GM23338 (cell line): ENCODE data around the gene NFATC3.

ENCODE experiments used
- CREB1 ChIP-seq: fragments of 250-450 bp; sonication (Bioruptor Pico); IDR thresholded peaks from 2 replicates; pipeline ENCODE4 v1.5.0; 2020; ENCODE audit warnings: low read depth, mild to moderate bottlenecking, moderate library complexity
- EZH2 ChIP-seq: fragments of 200-600 bp; sonication (generic); IDR thresholded peaks from one replicate; pipeline ENCODE4 v1.8.0; 2017; ENCODE audit warnings: antibody characterized with exemption, mild to moderate bottlenecking, low read depth; ENCODE audit not compliant: unreplicated experiment
- EZH2phosphoT487 ChIP-seq: fragments of 200-600 bp; sonication (generic); IDR thresholded peaks from one replicate; pipeline ENCODE4 v1.8.1; 2018; ENCODE audit warnings: antibody characterized with exemption; ENCODE audit not compliant: unreplicated experiment
- NANOG ChIP-seq: IDR thresholded peaks from 2 replicates; pipeline ENCODE4 v1.6.1; 2016; ENCODE audit warnings: antibody characterized with exemption, borderline replicate concordance
- POLR2AphosphoS5 ChIP-seq: IDR thresholded peaks from 2 replicates; pipeline ENCODE4 v1.6.1; 2016; ENCODE audit warnings: antibody characterized with exemption, low read depth
- ZNF114 ChIP-seq: fragments of 250-450 bp; sonication (Bioruptor Pico); IDR thresholded peaks from 2 replicates; pipeline ENCODE4 v1.5.0; 2020; ENCODE audit warnings: mild to moderate bottlenecking, moderate library complexity
- ZNF331 ChIP-seq: fragments of 250-450 bp; sonication (Bioruptor Pico); IDR thresholded peaks from 2 replicates; pipeline ENCODE4 v1.5.0; 2020; ENCODE audit warnings: low read depth, mild to moderate bottlenecking, moderate library complexity
- TF ChIP-seq, protein P1 (sequence below), 2 experiments: fragments of 200-600 bp in 1 of 2; sonication (generic) in 1 of 2; conservative IDR thresholded peaks; 2 replicates each; pipeline versions ENCODE4 v1.5.1 to v1.6.1; 2016 to 2017; ENCODE audit warnings: antibody characterized with exemption in 2 of 2, low read depth in 2 of 2, mild to moderate bottlenecking in 2 of 2, moderate library complexity in 1 of 2
- TF ChIP-seq, protein P2 (sequence below): IDR thresholded peaks from one replicate; pipeline ENCODE4 v1.6.1; 2018; ENCODE audit warnings: antibody characterized with exemption; ENCODE audit not compliant: unreplicated experiment
- TF ChIP-seq, protein P3 (sequence below): IDR thresholded peaks from 2 replicates; pipeline ENCODE4 v1.6.1; 2016; ENCODE audit warnings: antibody characterized with exemption

- TF ChIP-seq, protein P1, sequence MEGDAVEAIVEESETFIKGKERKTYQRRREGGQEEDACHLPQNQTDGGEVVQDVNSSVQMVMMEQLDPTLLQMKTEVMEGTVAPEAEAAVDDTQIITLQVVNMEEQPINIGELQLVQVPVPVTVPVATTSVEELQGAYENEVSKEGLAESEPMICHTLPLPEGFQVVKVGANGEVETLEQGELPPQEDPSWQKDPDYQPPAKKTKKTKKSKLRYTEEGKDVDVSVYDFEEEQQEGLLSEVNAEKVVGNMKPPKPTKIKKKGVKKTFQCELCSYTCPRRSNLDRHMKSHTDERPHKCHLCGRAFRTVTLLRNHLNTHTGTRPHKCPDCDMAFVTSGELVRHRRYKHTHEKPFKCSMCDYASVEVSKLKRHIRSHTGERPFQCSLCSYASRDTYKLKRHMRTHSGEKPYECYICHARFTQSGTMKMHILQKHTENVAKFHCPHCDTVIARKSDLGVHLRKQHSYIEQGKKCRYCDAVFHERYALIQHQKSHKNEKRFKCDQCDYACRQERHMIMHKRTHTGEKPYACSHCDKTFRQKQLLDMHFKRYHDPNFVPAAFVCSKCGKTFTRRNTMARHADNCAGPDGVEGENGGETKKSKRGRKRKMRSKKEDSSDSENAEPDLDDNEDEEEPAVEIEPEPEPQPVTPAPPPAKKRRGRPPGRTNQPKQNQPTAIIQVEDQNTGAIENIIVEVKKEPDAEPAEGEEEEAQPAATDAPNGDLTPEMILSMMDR (conservative IDR thresholded peaks at IDR 0.05; ENCODE audit: low read depth in 2 of 2), result peak; percentile 65 to 68
- TF ChIP-seq, protein P2, sequence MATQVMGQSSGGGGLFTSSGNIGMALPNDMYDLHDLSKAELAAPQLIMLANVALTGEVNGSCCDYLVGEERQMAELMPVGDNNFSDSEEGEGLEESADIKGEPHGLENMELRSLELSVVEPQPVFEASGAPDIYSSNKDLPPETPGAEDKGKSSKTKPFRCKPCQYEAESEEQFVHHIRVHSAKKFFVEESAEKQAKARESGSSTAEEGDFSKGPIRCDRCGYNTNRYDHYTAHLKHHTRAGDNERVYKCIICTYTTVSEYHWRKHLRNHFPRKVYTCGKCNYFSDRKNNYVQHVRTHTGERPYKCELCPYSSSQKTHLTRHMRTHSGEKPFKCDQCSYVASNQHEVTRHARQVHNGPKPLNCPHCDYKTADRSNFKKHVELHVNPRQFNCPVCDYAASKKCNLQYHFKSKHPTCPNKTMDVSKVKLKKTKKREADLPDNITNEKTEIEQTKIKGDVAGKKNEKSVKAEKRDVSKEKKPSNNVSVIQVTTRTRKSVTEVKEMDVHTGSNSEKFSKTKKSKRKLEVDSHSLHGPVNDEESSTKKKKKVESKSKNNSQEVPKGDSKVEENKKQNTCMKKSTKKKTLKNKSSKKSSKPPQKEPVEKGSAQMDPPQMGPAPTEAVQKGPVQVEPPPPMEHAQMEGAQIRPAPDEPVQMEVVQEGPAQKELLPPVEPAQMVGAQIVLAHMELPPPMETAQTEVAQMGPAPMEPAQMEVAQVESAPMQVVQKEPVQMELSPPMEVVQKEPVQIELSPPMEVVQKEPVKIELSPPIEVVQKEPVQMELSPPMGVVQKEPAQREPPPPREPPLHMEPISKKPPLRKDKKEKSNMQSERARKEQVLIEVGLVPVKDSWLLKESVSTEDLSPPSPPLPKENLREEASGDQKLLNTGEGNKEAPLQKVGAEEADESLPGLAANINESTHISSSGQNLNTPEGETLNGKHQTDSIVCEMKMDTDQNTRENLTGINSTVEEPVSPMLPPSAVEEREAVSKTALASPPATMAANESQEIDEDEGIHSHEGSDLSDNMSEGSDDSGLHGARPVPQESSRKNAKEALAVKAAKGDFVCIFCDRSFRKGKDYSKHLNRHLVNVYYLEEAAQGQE, result no peak
- TF ChIP-seq EZH2 (no peak), CREB1 (no peak), ZNF331 (CRISPR knock-in tag) (no peak), POLR2AphosphoS5 (no peak), NANOG (no peak), EZH2phosphoT487 (no peak), ZNF114 (CRISPR knock-in tag) (no peak)
- TF ChIP-seq, protein P3, sequence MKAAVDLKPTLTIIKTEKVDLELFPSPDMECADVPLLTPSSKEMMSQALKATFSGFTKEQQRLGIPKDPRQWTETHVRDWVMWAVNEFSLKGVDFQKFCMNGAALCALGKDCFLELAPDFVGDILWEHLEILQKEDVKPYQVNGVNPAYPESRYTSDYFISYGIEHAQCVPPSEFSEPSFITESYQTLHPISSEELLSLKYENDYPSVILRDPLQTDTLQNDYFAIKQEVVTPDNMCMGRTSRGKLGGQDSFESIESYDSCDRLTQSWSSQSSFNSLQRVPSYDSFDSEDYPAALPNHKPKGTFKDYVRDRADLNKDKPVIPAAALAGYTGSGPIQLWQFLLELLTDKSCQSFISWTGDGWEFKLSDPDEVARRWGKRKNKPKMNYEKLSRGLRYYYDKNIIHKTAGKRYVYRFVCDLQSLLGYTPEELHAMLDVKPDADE, result no peak
These were observed 8.8 kb downstream of the NFATC3 start for GRCh38 chr16:68093816-68094613.
